Gastrocnemius medialis (tissue), 4 donors: ENCODE measurements around the gene WWOX. TPM values are rescaled to one million over a fixed set of nuclear protein-coding genes. Genes with fewer than 3 reads are reported as not detected.
"Not testable (repeated sequence)": the region's sequence is repeated elsewhere in the genome, so short reads cannot be mapped to it uniquely, and the experiment has no call there.

Experiments
- ATAC-seq, 2 donors: fragments of 150-250 bp; one replicate each; pipeline ENCODE4 v1.9.1; 2016
- DNase-seq, 2 donors: peaks; one replicate each; pipeline ENCODE4 v3.0.0-alpha.2; 2019
- H3K27ac ChIP-seq, 4 donors: fragments of 200-600 bp; sonication (generic); 1 replicate in 1 of 4; 2 replicates in 3 of 4; pipeline ENCODE4 v1.5.1; 2016 to 2018; ENCODE audit warnings: mild to moderate bottlenecking in 2 of 4, moderate library complexity in 1 of 4
- H3K27me3 ChIP-seq, 3 donors: fragments of 200-600 bp; sonication (generic) in 2 of 3; 1 replicate in 1 of 3; 2 replicates in 2 of 3; pipeline versions ENCODE4 v1.5.1 to v1.6.0; 2016 to 2019; ENCODE audit warnings: mild to moderate bottlenecking in 1 of 3, moderate library complexity in 1 of 3
- H3K36me3 ChIP-seq, 2 donors: fragments of 200-600 bp; sonication (generic) in 1 of 2; one replicate each; pipeline ENCODE4 v1.5.1; 2017 to 2018
- H3K4me1 ChIP-seq, 2 donors: fragments of 200-600 bp; sonication (generic) in 1 of 2; one replicate each; pipeline ENCODE4 v1.5.1; 2016 to 2017; ENCODE audit warnings: mild to moderate bottlenecking in 2 of 2
- H3K4me3 ChIP-seq, 4 donors: fragments of 200-600 bp; sonication (generic) in 3 of 4; 1 replicate in 1 of 4; 2 replicates in 3 of 4; pipeline ENCODE4 v1.5.1; 2016 to 2019; ENCODE audit warnings: mild to moderate bottlenecking in 2 of 4
- H3K9me3 ChIP-seq, 3 donors: fragments of 200-600 bp; sonication (generic) in 2 of 3; 1 replicate in 1 of 3; 2 replicates in 2 of 3; pipeline ENCODE4 v1.5.1; 2016 to 2019
- CTCF ChIP-seq, 5 experiments: fragments of 450-650 bp in 3 of 5; fragments of 200-600 bp in 2 of 5; sonication (generic) in 2 of 5; IDR thresholded peaks in 4 of 5; conservative IDR thresholded peaks in 1 of 5; 1 replicate in 4 of 5; 2 replicates in 1 of 5; pipeline ENCODE4 v1.5.1; 2016 to 2019; ENCODE audit warnings: antibody characterized with exemption in 5 of 5, mild to moderate bottlenecking in 3 of 5, moderate library complexity in 3 of 5
- POLR2A ChIP-seq, 2 donors: fragments of 450-650 bp; IDR thresholded peaks; one replicate each; pipeline ENCODE4 v1.6.1; 2017; ENCODE audit warnings: antibody characterized with exemption in 2 of 2, mild to moderate bottlenecking in 2 of 2, moderate library complexity in 2 of 2
- in situ Hi-C, 4 donors: fragments of 200-750 bp; cut with MboI; loops; one replicate each; pipeline versions ENCODE4 v1.15.0 to v1.8.0; 2017; ENCODE audit warnings: low sequenced_read_pairs in 4 of 4
- intact Hi-C: fragments of 100-400 bp; cut with DNase I; formaldehyde crosslinking; loops from one replicate; pipeline ENCODE4 v1.15.1; 2023; ENCODE audit warnings: low total_unique reads
- total RNA-seq, 4 donors: library from RNA; depleted of rRNA; stranded (reverse); fragments of >200 nt; gene quantifications; one replicate each; pipeline versions ENCODE4 v1.1.0 to v1.2.3, GENCODE V29; 2016

WWOX gene
- total RNA-seq, 4 donors from 2014 or later, result 3.3 to 13.0 (median 6.0) TPM

DNA sequence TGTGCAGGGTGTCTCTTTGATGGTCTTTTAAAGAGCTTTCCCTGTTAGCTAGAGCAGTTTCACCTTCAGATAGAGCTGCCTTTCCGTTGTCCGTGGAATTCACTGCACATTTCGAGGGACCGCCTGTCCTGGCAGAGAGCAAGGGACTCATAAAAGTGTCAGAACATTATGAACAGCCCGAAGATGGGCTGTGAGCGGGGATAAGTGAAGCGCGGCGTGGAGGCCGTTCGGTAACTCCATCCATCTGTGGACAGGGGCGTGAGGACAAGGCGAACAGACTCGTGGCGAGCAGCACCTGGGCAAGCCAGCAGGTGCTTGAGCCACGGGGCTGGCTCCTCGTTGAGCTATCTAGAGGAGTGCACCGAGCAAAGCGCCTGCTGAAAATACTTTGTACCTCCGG, 1129.9 kb downstream of the WWOX start:
- Histone ChIP-seq H3K27me3 (no peaks in the 10 kb centered on the region), H3K9me3 (no peaks in the 10 kb centered on the region), H3K36me3 (no peaks in the 10 kb centered on the region), H3K27ac (no peak overlapping the region), H3K4me3 (no peak overlapping the region), H3K4me1 (no peaks in the 10 kb centered on the region)
- intact Hi-C loops, result no loop called here
- DNase-seq (no peak), ATAC-seq (no peak)
- TF ChIP-seq POLR2A (IDR thresholded peaks at IDR 0.05), result no peak
- TF ChIP-seq CTCF (IDR thresholded peaks at IDR 0.05 in 4 of 5, conservative IDR thresholded peaks at IDR 0.05 in 1 of 5), result no peak
- in situ Hi-C loops, result no loop called here

GRCh38 chr16:79245700-79246099, 1146.2 kb downstream of the WWOX start:
- H3K27me3 ChIP-seq, intact Hi-C loops, H3K36me3 ChIP-seq, ATAC-seq, H3K27ac ChIP-seq, in situ Hi-C loops, H3K4me3 ChIP-seq, H3K4me1 ChIP-seq, DNase-seq, H3K9me3 ChIP-seq: not testable (repeated sequence)

- ATAC-seq, result no peak
- TF ChIP-seq POLR2A (IDR thresholded peaks at IDR 0.05) (no peak), CTCF (IDR thresholded peaks at IDR 0.05 in 4 of 5, conservative IDR thresholded peaks at IDR 0.05 in 1 of 5) (no peak)
Observed at GRCh38 chr16:79247386-79247785, 1147.9 kb downstream of the WWOX start.

GRCh38 chr16:79248351-79248750, 1148.9 kb downstream of the WWOX start:
- in situ Hi-C loops (no loop called here), intact Hi-C loops (no loop called here)
- H3K4me1 ChIP-seq, result peaks cover 4 to 10% of the 10 kb centered on the region in 2 donors
- DNase-seq (no peak), ATAC-seq (no peak)
- H3K9me3 ChIP-seq, result no peaks in the 10 kb centered on the region
- H3K4me3 ChIP-seq, result no peak overlapping the region
- H3K27me3 ChIP-seq, result no peaks in the 10 kb centered on the region
- H3K27ac ChIP-seq, result no peak overlapping the region
- TF ChIP-seq POLR2A (IDR thresholded peaks at IDR 0.05) (no peak), CTCF (IDR thresholded peaks at IDR 0.05 in 4 of 5, conservative IDR thresholded peaks at IDR 0.05 in 1 of 5) (no peak)
- H3K36me3 ChIP-seq, result no peaks in the 10 kb centered on the region

More at GRCh38 chr16:79247386-79247785, 1147.9 kb downstream of the WWOX start:
- in situ Hi-C loops (no loop called here), intact Hi-C loops (no loop called here)
- no peaks in the 10 kb centered on the region for H3K36me3 ChIP-seq
- no peak overlapping the region for H3K27ac ChIP-seq
- no peak overlapping the region for H3K4me3 ChIP-seq
- H3K4me1 ChIP-seq, result peaks cover 4 to 10% of the 10 kb centered on the region in 2 donors
- no peaks in the 10 kb centered on the region for H3K27me3 ChIP-seq
- H3K9me3 ChIP-seq, result no peaks in the 10 kb centered on the region
- no peak for DNase-seq

GRCh38 chr16:79250502-79251098, 1151.1 kb downstream of the WWOX start:
- Histone ChIP-seq H3K9me3 (no peaks in the 10 kb centered on the region), H3K27me3 (no peaks in the 10 kb centered on the region), H3K4me1 (peaks cover 4 to 10% of the 10 kb centered on the region in 2 donors), H3K36me3 (no peaks in the 10 kb centered on the region), H3K27ac (no peak overlapping the region), H3K4me3 (no peak overlapping the region)
- DNase-seq (no peak), ATAC-seq (peak in 1 of 2 donors; percentile 51)
- intact Hi-C loops (no loop called here), in situ Hi-C loops (no loop called here)
- no peak for TF ChIP-seq POLR2A (IDR thresholded peaks at IDR 0.05)
- TF ChIP-seq CTCF (IDR thresholded peaks at IDR 0.05 in 4 of 5, conservative IDR thresholded peaks at IDR 0.05 in 1 of 5), result no peak
